Endothelial cell of umbilical vein (primary cell): ENCODE measurements around the gene ESYT2.

Source experiments
- CTCF ChIP-seq, 2 donors: IDR thresholded peaks; 1 replicate in 1 of 2; 2 replicates in 1 of 2; pipeline ENCODE4 v1.5.1; 2011; ENCODE audit warnings: low read length in 2 of 2, mild to moderate bottlenecking in 2 of 2, moderate library complexity in 2 of 2, control low read depth in 1 of 2, inconsistent platforms in 1 of 2, low read depth in 1 of 2; ENCODE audit not compliant: insufficient read depth in 1 of 2; ENCODE audit errors: extremely low read depth in 1 of 2
- EZH2 ChIP-seq: IDR thresholded peaks from 2 replicates; pipeline ENCODE4 v1.6.1; 2012; ENCODE audit warnings: borderline replicate concordance, low read depth, mild to moderate bottlenecking, moderate library complexity, low read length, inconsistent platforms; ENCODE audit not compliant: severe bottlenecking
- GATA2 ChIP-seq: IDR thresholded peaks from 2 replicates; pipeline ENCODE4 v1.7.0; 2011; ENCODE audit warnings: low read depth, mild to moderate bottlenecking, moderate library complexity, mixed read lengths, low read length; ENCODE audit not compliant: insufficient read length, insufficient read depth
- POLR2A ChIP-seq: IDR thresholded peaks from 2 replicates; pipeline ENCODE4 v1.6.1; 2012; ENCODE audit warnings: low read depth, mild to moderate bottlenecking, control low read depth, low read length
- POLR2AphosphoS5 ChIP-seq: IDR thresholded peaks from 2 replicates; pipeline ENCODE4 v1.6.1; 2012; ENCODE audit warnings: low read depth, mild to moderate bottlenecking, control low read depth, low read length, moderate library complexity; ENCODE audit not compliant: insufficient read depth
- TF ChIP-seq, protein P1 (sequence below): IDR thresholded peaks from 2 replicates; pipeline ENCODE4 v1.6.1; 2011; ENCODE audit not compliant: insufficient read depth, insufficient read length

GRCh38 chr7:158865977-158866376 is 36.7 kb upstream of the ESYT2 start:
- no peak for TF ChIP-seq POLR2AphosphoS5
- no peak for TF ChIP-seq CTCF (IDR thresholded peaks at IDR 0.05; ENCODE audit: extremely low read depth in 1 of 2, insufficient read depth in 1 of 2, low read depth in 1 of 2, low read length in 2 of 2)
- TF ChIP-seq POLR2A = no peak
- no peak for TF ChIP-seq GATA2
- TF ChIP-seq, protein P1, sequence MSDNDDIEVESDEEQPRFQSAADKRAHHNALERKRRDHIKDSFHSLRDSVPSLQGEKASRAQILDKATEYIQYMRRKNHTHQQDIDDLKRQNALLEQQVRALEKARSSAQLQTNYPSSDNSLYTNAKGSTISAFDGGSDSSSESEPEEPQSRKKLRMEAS = no peak
- TF ChIP-seq EZH2 = no peak
